ENCODE measurements around the gene ZNF536.

Gene ZNF536

DNA sequence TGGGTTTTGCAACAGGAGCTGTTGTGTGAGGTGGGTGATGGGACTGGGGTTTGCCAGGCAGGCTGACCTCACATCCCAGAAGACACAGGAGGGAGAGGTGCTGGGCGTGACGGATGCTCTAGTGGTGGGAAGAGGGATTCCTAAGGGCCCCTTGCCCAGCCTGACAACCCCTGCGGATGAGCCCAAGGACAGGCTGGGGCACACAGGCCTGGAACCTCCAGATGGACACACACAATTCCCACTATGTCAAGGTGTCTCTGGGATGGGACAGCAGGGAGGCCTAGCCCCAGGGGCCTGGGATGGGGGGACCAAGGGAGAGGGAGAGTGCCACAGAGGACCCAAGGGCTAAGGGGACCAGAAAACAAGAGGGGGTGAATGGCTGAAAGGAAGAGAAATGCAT is 191.5 kb downstream of the ZNF536 start:
- DNase-seq (no peak), ATAC-seq (no peak)

DNA sequence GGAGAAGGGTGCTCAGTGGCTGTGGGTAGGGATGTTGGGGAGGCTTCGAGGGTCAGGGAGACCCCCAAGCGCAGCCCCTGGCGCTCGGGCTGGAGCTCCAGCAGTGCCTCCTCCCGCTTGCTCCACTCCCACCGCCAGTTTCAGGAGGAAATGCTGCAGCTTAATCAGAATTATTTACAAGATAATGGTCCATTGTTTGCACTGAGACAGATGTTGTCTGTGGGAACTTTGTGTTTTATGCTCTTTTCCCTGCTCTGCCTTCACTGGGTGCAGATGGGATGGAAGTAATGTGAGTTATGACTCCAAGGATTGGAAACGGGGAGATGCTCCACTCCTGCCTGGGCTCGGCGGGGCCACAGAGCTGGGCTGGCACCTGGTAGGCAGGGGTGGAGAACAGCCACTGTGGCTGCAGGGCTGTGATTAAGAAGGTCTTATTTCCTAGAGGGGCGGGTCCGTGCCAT is 192.4 kb downstream of the ZNF536 start:
- ATAC-seq (no peak), DNase-seq (no peak)

DNA sequence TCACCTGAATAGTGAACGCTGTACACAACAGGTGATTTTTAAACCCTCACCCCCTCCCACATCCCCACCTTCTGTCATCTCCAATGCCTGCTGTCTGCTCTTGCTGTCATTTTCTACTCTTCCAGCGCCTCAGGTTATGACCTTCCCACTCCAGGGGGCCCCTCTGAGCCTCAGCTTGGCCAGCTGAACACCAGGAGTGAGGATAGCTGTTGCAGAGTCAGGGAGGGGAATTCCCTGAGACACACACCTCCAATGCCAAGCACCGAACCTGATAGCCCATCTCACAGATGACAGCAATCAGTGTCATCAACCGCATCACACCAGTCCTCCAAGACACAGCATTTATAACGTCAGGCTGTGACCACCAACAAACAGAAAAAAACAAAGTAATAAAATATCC is 193.5 kb downstream of the ZNF536 start:
- DNase-seq (no peak), ATAC-seq (no peak)

DNA sequence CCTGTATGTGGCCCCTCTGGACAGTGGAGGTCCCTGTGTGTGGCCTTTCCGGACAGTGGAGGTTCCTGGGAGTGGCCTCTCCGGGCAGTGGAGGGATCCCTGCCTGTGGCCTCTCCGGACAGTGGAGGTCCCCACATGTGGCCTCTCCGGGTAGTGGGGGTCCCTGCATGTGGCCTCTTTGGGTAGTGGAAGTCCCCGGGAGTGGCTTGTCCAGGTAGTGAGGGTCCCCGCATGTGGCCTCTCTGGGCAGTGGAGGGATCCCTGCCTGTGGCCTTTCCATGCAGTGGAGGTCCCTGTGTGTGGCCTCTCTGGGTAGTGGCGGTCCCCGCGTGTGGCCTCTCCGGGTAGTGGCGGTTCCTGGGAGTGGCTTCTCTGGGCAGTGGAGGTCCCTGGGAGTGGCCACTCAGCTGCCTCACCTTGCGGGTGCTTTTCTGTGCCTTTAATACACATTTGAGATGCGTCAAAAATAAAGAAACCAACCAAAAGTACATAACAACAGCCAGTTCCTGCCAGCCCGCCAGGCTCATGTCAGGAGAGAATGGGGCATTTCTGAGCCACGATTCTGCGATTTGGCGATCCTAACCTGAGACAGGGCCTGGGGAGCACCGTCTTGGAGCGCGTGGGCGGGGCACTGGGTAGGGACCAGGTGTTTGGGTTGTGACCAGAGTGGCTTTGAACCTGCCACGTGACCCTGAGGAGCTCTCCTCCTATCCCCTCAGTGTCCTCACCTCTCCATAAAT is 194.7 kb downstream of the ZNF536 start:
- ATAC-seq (no peak), DNase-seq (no peak)

DNA sequence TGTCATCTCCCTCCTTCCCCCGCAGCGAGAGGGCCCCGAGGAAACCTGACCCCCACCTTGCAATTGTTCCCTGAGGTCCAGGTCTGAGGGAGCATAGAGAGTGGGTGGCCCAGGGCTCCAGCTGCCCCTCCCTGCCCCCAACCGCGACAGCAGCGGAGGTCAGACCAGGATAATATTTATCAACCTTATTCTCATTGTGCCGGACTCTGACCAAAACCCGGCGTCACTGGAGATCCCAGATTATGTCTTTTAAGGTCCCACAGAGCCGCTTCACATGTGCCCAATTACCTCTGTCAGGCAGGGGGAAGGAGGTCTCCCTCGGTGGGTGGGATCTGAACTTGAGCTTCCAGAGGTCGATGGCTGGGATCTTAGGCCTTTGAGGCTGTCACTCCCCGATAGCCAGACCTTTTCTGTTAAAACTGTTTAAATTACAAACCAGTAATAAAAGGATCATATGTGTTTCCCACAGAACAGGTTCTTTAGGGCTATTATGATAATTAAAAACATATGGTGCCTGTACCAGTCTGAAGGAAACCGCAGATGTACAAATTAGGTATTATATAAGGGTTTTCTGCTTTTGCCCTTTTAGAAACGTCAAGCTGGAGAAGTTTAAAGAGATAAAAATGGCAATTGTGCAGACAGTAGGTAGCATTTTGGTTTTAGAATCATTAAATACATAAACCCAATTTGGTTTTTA is 195.5 kb downstream of the ZNF536 start:
- DNase-seq (no peak), ATAC-seq (no peak)

DNA sequence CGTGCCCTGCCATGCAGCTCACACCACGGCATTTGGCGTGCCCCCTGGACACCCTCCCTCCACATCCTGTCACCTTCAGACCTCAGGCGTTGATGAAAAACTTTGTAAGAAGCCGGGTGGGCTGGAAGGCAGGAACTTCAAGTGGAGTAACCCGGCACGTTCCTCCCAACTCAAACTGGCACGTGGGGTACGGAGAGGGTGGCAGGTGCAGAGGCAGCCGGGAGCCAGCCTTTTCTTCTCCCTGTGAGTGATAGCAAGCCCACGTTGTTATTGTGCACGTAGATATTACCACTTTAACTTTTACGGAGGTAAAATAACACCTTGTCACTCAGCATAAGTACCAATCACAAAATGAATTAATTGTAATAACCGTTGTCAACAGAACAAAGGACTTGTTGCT is 198.0 kb downstream of the ZNF536 start:
- DNase-seq: no peak
- no peak for ATAC-seq

DNA sequence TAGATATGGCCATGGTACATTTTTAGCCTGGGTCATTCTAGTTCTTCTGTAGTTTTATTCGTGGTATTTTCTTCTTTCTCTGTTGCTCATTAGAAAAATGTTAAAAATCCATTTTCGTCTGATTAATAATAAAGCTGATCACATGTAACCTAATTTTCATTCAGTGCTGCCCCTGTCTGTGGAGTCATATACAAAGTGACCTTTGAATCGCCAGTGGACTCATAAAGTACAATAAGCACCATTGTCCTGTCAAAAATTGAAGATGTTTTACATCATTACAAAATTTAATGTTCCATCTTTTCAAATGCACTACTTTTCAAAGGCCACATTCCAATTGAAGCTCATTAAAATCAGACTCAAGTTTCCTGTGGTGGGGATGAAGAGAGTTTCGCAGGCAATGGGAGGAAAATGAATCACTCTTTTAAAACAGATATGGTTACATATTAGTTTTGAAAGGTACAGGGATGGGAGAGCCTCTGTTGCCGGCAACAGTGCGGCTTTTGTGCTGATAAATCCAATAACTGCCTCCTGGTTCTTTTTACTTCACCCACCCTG is 205.4 kb downstream of the ZNF536 start:
- no peak for DNase-seq
- ATAC-seq: no peak

DNA sequence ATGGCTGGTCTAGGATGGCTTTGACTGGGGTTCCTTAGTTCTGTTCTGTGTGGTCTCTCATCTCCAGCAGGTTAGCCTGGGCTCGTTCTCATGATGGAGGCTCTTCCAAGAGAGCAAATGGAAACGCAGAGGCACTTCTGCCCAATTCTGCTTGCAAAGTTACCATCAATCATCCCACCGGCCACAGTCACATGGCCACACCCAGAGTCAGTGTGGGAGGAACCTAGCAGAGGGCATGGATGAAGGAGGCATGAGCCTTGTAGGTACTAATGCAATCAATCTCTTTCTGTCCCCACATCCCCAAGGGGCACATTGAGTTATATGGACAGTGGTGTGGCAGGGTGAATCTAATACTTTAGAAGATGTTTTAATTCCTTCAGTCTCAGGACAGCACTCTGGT is 207.2 kb downstream of the ZNF536 start:
- no peak for ATAC-seq

DNA sequence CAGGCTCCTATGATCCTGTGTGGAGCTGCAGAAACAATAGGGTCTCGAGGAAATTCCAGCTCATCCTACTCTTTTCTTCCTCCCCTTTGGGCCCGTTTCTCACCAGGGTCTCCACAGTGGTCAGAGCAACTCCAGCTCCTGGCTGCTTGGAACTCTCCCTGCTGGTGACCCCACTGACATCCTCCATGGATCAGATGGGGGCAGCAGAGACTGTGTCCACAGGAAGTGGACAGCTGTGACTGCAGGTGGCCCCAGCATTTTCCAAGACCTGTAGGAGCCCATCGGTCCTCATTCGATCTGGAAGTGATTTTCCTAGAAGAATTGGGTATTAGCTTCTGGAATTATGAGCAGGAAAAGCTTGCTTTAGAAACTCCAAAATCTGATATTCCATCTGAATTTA is 208.5 kb downstream of the ZNF536 start:
- DNase-seq (no peak), ATAC-seq (no peak)

More for the DNA sequence above, 207.2 kb downstream of the ZNF536 start:
- DNase-seq: no peak

DNA sequence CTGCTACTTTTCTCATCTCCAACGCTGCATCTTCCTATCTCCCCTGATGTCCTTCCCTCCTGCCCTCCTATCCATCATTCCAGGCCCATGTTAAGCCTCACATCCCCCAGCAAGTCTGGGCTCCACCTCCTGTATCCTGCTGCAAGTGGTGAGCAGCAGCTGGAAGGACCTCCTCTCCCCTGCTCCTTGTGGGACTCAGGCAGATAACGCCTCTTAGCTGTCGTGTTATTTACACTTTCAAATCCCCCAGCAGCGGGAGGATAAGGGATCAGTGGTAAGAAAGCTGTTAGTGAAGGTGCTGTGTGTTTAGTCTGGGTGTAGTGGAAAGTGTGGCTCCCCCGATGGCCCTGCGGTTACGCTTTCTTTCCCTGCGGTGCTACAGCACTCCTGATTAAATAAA is 211.9 kb downstream of the ZNF536 start:
- no peak for DNase-seq
- no peak for ATAC-seq

DNA sequence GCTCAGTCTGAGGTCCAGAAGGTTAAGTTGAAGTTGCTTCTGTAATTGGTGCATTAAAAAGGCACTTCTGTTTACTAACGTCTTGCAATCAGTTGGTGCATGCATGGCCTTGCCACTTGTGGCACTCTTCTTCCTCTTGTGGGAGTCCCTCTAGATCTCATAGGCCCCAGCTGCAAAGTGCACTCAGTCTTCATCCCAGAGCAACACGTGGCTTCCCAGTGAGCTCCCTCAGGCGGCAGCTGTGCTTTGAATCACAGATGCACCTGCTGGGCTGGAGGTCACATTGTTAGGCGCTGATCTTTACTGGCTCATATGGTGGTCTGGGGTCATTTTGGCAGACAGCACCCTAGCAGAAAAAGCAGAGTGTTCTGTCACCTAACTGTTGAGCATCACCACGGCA is 215.7 kb downstream of the ZNF536 start:
- ATAC-seq: no peak
- DNase-seq: no peak

DNA sequence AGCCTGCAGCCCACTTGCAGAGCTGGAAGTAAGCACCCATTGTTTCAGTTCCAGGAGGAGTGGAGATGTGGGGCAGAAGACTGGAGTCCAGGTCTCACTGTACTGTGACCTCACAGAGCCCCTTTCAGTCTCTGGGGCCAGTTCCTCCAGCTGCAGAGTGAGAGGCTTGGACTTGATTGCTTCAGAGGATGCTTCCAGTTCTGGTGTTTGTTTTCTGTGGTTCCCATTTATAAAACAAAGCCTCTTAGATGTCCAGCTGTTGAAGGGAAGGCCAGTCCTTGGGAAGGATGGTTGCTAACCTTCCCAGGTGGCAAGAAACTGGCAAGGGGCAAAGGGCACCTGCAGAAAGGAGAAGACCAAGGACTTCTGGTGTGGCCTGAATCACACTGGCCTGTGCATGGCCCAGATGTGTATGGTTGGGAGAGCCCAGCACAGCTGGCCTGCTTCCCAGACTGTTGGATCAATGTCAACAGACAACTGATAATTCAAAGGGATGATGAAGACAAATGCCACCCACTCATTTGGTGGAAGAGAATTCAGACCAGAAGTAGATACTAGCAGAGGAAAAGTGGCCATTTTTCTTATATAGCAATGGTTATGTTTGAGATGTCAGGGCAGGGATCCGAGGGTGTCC is 218.5 kb downstream of the ZNF536 start:
- no peak for ATAC-seq
- DNase-seq: no peak

DNA sequence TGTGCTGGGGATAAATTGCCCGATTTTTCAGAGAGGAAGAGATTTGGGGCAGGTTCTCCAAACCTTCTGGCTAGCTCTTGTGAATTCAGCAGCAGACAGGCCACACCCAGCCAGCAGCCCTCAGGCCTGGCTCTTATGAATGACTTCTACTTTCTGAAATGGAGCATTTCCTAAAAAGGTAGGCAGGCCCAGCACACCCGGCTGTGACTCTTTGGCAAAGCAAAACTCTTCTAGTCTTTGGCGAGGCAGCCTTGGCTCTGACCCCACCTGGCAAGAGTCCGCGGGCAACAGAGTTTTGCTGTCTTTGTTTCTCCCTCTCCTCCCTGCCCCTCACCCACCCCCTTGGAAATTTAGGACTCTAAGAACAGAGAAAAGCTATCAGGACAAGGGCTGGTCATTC is 221.2 kb downstream of the ZNF536 start:
- DNase-seq (no peak), ATAC-seq (no peak)

DNA sequence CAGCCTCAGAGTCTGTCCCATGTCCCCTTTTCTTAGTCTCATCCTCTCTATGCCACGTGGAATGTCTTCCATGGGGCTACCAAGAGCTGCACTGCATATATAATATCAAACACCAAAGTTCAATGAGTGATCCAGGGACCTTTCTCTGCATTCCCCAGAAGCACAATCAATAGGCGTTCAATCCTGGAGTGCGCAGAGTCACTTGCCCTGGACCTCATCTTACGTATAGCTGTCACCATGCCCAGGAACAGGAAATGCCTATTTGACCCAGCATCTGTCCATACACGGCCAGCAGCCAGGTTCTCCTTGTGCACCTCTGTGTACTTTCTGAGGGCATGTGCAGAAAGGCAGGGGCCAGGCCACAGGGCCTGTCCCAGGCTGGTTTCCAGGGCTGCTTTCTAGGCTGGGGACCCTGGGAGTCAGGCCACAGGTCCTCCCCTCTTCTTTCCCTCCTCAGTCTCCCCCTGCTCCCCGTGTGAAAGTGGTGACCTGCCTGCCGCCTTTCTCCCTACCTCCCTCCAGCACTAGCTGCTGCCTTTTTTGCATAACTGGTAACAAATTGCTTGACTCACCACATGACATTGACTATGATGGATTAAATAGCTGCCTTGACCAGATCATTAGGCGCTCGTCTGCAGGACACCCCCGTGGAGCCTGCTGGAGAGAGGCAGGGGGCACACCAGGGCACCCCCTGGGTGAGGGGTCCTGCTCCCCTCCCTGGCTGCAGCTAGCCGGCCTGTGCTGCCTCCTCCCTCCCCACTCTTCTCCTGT is 222.0 kb downstream of the ZNF536 start:
- ATAC-seq: no peak
- DNase-seq: no peak

DNA sequence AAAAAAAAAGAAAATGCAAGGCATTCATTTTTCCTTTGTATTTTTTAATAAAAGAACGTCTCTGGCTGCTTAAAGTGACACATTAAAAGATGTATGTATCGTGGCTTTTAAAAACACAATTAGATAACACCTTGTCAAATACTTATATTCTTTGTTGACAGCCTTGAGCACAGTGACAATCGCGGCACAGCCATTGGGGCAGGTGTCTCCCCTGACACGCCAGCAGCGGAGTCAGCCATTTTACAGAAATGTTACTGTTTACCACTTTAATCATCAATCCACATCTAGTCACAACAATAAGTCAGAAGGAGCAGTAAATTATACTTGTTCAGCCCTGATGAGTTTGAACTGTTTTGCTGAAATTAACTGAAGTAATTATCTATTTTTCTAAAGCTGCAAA is 224.1 kb downstream of the ZNF536 start:
- no peak for DNase-seq
- no peak for ATAC-seq

DNA sequence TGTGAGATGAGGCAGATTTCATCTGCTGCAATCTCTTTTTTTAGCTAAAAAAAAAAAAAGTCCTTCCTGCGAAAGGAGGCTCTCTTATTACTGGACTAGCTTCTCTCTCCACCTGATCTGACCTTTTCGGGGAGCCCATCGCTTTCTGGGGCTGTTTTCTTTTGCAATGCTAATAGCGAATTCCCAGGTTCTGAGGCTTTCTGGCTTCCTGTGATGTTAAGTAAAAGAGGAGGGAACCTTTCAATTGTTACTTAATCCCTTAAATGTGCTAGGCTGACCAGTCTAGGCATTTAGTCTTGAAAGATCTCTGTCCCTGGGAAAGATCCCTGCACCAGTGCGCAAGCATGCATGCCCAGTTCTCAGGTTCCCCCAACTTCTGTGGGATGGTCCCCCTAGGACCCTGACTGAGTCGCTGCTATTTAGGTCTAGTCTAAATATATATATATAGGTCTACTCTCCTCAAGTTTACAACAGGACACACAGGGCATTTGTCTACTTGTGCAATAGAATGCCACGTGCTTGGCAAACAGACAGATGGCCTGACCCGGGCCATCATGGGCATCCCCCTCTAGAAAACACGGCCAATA is 224.7 kb downstream of the ZNF536 start:
- no peak for ATAC-seq
- DNase-seq: no peak

DNA sequence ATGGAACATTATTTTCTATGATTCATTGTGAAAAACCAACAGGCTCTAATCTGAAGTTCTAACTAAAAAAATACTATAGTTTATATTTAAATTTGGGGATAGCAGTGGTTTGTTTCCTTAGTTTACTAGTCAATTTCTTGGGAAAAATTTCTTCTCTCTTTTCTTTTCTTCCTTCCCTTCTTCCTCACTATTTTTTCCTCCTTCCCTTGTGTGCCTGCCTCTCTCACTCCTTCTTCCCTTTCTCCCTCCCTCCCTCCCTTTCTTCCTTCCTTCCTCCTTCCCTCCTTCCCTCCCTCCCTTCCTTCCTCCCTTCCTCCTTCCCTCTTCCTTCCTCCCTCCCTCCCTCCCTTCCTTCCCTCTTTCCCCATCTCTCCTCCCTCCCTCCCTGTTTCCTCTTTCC is 226.5 kb downstream of the ZNF536 start:
- no peak for ATAC-seq
- no peak for DNase-seq

DNA sequence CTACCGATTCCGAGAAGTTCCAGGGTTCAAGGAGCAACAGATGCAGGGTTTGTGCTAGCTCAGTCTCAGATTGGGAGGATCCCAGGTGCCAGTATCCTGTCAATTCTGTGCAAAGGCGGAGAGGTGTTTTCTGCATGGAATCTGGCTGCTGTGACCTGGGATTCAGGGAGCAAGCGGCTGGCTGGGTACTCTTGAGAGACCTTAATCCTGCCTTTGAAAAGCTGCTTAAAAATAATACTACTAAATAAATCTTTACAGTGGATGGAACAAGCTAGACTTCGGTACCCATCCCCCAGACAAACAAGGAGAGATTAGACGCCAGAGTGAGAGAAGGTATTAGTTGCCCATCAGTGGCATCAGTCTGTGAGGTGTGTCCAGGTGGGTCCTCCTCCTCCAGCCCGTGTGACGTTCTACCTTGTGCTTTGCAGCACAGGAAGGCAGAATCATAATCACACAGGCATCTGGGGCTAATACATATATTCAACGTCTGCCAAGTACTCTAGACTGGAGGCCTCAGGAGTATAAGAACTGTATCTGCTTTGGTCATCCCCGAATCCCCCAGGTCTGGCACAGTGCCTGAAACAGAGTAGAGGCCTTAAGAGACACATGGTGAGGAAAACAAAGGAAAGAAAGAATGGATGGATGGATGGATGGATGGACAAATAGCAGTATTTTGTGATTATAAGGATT is 230.6 kb downstream of the ZNF536 start:
- ATAC-seq (no peak), DNase-seq (no peak)

DNA sequence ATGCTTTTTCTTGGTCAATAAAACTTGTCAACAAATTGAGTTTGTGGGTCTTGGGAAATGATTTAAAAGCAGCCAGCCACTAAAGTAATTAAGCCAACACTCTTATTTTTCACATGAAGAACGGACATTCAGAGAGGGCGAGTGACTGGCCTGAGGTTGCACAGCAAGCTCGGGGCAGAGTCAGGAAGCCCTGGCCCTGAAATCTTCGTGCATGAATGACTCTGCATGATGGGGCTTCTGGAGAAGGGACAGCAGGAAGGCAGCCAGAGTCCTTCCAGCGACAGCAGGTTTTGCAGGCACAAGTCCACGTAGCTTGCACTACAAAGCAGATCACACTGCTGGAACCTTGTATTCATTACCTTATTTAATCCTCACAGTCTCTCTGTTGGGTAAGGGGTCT is 232.5 kb downstream of the ZNF536 start:
- ATAC-seq: no peak
- DNase-seq: no peak

DNA sequence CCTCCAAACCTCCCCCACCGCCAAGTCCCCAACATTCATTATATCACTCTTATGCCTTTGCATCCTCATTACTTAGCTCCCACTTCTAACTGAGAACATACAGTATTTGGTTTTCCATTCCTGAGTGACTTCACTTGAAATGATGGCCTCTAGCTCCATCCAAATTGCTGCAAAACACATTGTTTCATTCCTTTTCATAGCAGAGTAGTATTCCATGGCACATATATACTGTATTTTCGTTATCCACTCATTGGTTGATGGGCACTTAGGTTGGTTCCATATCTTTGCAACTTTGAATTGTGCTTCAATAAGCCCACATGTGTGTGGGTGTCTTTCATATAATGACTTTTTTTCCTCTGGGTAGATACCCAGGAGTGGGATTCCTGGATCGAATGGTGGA is 233.1 kb downstream of the ZNF536 start:
- DNase-seq (no peak), ATAC-seq (no peak)

All from stimulated activated naive CD8-positive, alpha-beta T cell treated with anti-CD3 and anti-CD28 coated beads, Interleukin-15, Interleukin-2, amounts not matched to agents 100 U/mL and 50 U/mL, for 24 hours (primary cell).